ENCODE measurements around the gene DOCK2.
"Not testable (repeated sequence)": the region's sequence is repeated elsewhere in the genome, so short reads cannot be mapped to it uniquely, and the experiment has no call there.

DOCK2 gene

GRCh38 chr5:169717288-169717687 is 80.2 kb downstream of the DOCK2 start:
- DNase-seq (ENCODE audit: low spot score) (peak; percentile 25), FAIRE-seq (no peak)

- FAIRE-seq, result no peak
- DNase-seq (ENCODE audit: low spot score), result no peak
These were observed 82.6 kb downstream of the DOCK2 start for GRCh38 chr5:169719360-169720314.

GRCh38 chr5:169721771-169722170 is 84.7 kb downstream of the DOCK2 start:
- FAIRE-seq (no peak), DNase-seq (ENCODE audit: low spot score) (no peak)

GRCh38 chr5:169723103-169723831 is 86.2 kb downstream of the DOCK2 start:
- FAIRE-seq (no peak), DNase-seq (ENCODE audit: low spot score) (no peak)

GRCh38 chr5:169724303-169725087 is 87.4 kb downstream of the DOCK2 start:
- no peak for DNase-seq (ENCODE audit: low spot score)
- no peak for FAIRE-seq

GRCh38 chr5:169725665-169726064 is 88.6 kb downstream of the DOCK2 start:
- not testable (repeated sequence) for FAIRE-seq; DNase-seq (ENCODE audit: low spot score)

GRCh38 chr5:169728418-169728817 is 91.3 kb downstream of the DOCK2 start:
- FAIRE-seq (no peak), DNase-seq (ENCODE audit: low spot score) (no peak)

GRCh38 chr5:169731221-169731620 is 94.1 kb downstream of the DOCK2 start:
- FAIRE-seq, result no peak

GRCh38 chr5:169732841-169733240 is 95.8 kb downstream of the DOCK2 start:
- FAIRE-seq, result no peak
- DNase-seq (ENCODE audit: low spot score), result no peak

More at GRCh38 chr5:169731221-169731620, 94.1 kb downstream of the DOCK2 start:
- DNase-seq (ENCODE audit: low spot score), result no peak

- no peak for FAIRE-seq
These were observed 98.8 kb downstream of the DOCK2 start for GRCh38 chr5:169735913-169736312.

GRCh38 chr5:169736653-169737052 is 99.6 kb downstream of the DOCK2 start:
- DNase-seq (ENCODE audit: low spot score), result no peak
- no peak for FAIRE-seq

More at GRCh38 chr5:169735913-169736312, 98.8 kb downstream of the DOCK2 start:
- DNase-seq (ENCODE audit: low spot score), result no peak

- DNase-seq (ENCODE audit: low spot score) (no peak), FAIRE-seq (no peak)
These were observed 103.4 kb downstream of the DOCK2 start for GRCh38 chr5:169740435-169740834.

GRCh38 chr5:169742771-169743296 is 105.8 kb downstream of the DOCK2 start:
- DNase-seq (ENCODE audit: low spot score) (no peak), FAIRE-seq (no peak)

- no peak for FAIRE-seq
- no peak for DNase-seq (ENCODE audit: low spot score)
These were observed 107.3 kb downstream of the DOCK2 start for GRCh38 chr5:169744336-169744735.

- peak; percentile 53 for DNase-seq (ENCODE audit: low spot score)
These were observed 108.5 kb downstream of the DOCK2 start for GRCh38 chr5:169745441-169746146.

GRCh38 chr5:169746147-169746694 is 109.1 kb downstream of the DOCK2 start:
- DNase-seq (ENCODE audit: low spot score) (no peak), FAIRE-seq (no peak)

More at GRCh38 chr5:169745441-169746146, 108.5 kb downstream of the DOCK2 start:
- FAIRE-seq, result no peak

- FAIRE-seq (no peak), DNase-seq (ENCODE audit: low spot score) (no peak)
These were observed 111.1 kb downstream of the DOCK2 start for GRCh38 chr5:169748174-169748573.

- FAIRE-seq (no peak), DNase-seq (ENCODE audit: low spot score) (no peak)
These were observed 112.2 kb downstream of the DOCK2 start for GRCh38 chr5:169749295-169749694.

- DNase-seq (ENCODE audit: low spot score), result no peak
- no peak for FAIRE-seq
These were observed 114.4 kb downstream of the DOCK2 start for GRCh38 chr5:169751490-169751889.

GRCh38 chr5:169752566-169752965 is 115.5 kb downstream of the DOCK2 start:
- FAIRE-seq; DNase-seq (ENCODE audit: low spot score): not testable (repeated sequence)

All from RCC 7860 (cell line).